IMR-90 (cell line): Measurements from ENCODE around the gene SLC6A13. TPM values are rescaled to one million over a fixed set of nuclear protein-coding genes. Genes with fewer than 3 reads are reported as not detected.
"Not testable (repeated sequence)": the region's sequence is repeated elsewhere in the genome, so short reads cannot be mapped to it uniquely, and the experiment has no call there.

ENCODE experiments used
- ATAC-seq: fragments of 200-7000 bp; cut with Tn5 transposase; 2 replicates; pipeline ENCODE4 v1.9.1; 2020; ENCODE audit warnings: low read depth, mild to moderate bottlenecking, moderate library complexity
- BruUV-seq: library from RNA; stranded (reverse); fragments of 400-500 nt; replicated peaks from 2 replicates; lab custom pipeline; 2021; lab: Mats Ljungman, UMichigan
- CTCF ChIA-PET: fragments of 300-600 bp; formaldehyde crosslinking; extraction: SDS; loops from one replicate; lab custom pipeline; 2021; ENCODE audit warnings: antibody characterized with exemption; lab: Yijun Ruan, JAX
- POLR2A ChIA-PET: fragments of 300-600 bp; sonication (Branson Sonifier 250); formaldehyde crosslinking; loops from one replicate; lab custom pipeline; 2022; ENCODE audit warnings: antibody characterized with exemption; ENCODE audit not compliant: unreplicated experiment; lab: Charles Lee
- DNase-seq: peaks from one replicate; pipeline ENCODE4 v3.0.0; 2013
- H2AFZ ChIP-seq: replicated peaks from 2 replicates; pipeline ENCODE3; 2013; ENCODE audit warnings: low read length, mild to moderate bottlenecking; ENCODE audit not compliant: poor library complexity
- H2AK5ac ChIP-seq: 2 replicates; pipeline ENCODE4 v1.6.1; 2013; ENCODE audit warnings: low read depth, low read length, inconsistent platforms
- H2AK9ac ChIP-seq: replicated peaks from 2 replicates; pipeline ENCODE3; 2013; ENCODE audit warnings: mild to moderate bottlenecking, low read depth, low read length, moderate library complexity; ENCODE audit not compliant: poor library complexity
- H2BK120ac ChIP-seq: 2 replicates; pipeline ENCODE4 v1.6.1; 2013; ENCODE audit warnings: low read depth, low read length, inconsistent platforms
- H2BK15ac ChIP-seq: 3 replicates; pipeline ENCODE4 v1.6.1; 2013; ENCODE audit warnings: low read depth, low read length, inconsistent platforms
- H2BK20ac ChIP-seq: 2 replicates; pipeline ENCODE4 v1.6.1; 2013; ENCODE audit warnings: low read depth, mild to moderate bottlenecking, inconsistent platforms, low read length, moderate library complexity
- H2BK5ac ChIP-seq: 2 replicates; pipeline ENCODE4 v1.6.1; 2013; ENCODE audit warnings: mild to moderate bottlenecking, low read depth, low read length, inconsistent platforms; ENCODE audit not compliant: poor library complexity, severe bottlenecking
- H3K14ac ChIP-seq: replicated peaks from 2 replicates; pipeline ENCODE4 v1.6.1; 2013; ENCODE audit warnings: low read depth, low read length, inconsistent platforms
- H3K18ac ChIP-seq: 2 replicates; pipeline ENCODE4 v1.6.1; 2013; ENCODE audit warnings: low read depth, low read length, control low read depth
- H3K23ac ChIP-seq: 2 replicates; pipeline ENCODE4 v1.6.1; 2013; ENCODE audit warnings: low read depth, low read length, inconsistent platforms
- H3K27ac ChIP-seq: 2 replicates; pipeline ENCODE4 v1.5.1; 2013; ENCODE audit warnings: mild to moderate bottlenecking, control low read depth, low read length; ENCODE audit not compliant: insufficient read depth
- H3K27me3 ChIP-seq: 2 replicates; pipeline ENCODE4 v1.6.1; 2013; ENCODE audit warnings: low read length; ENCODE audit not compliant: control insufficient read depth, insufficient read depth
- H3K36me3 ChIP-seq: 2 replicates; pipeline ENCODE4 v1.6.1; 2013; ENCODE audit warnings: low read length, mixed read lengths; ENCODE audit not compliant: control insufficient read depth, insufficient read depth
- H3K4ac ChIP-seq: 2 replicates; pipeline ENCODE4 v1.6.1; 2013; ENCODE audit warnings: low read depth, low read length, inconsistent platforms
- H3K4me1 ChIP-seq: 2 replicates; pipeline ENCODE4 v1.6.1; 2013; ENCODE audit warnings: low read length, mixed read lengths; ENCODE audit not compliant: control insufficient read depth, insufficient read depth
- H3K4me2 ChIP-seq: 2 replicates; pipeline ENCODE4 v1.6.1; 2013; ENCODE audit warnings: low read depth, mild to moderate bottlenecking, control low read depth, low read length, moderate library complexity
- H3K4me3 ChIP-seq: 2 replicates; pipeline ENCODE4 v1.5.1; 2013; ENCODE audit warnings: low read depth, mild to moderate bottlenecking, control low read depth, low read length, moderate library complexity; ENCODE audit not compliant: insufficient read depth
- H3K56ac ChIP-seq: 2 replicates; pipeline ENCODE4 v1.6.1; 2013; ENCODE audit warnings: low read length, inconsistent platforms; ENCODE audit not compliant: insufficient read depth; ENCODE audit errors: extremely low read depth
- H3K79me1 ChIP-seq, 2 experiments: 2 replicates each; pipeline ENCODE4 v1.6.1; 2013; ENCODE audit warnings: low read length in 2 of 2, inconsistent platforms in 1 of 2, low read depth in 1 of 2
- H3K9ac ChIP-seq: 2 replicates; pipeline ENCODE4 v1.6.1; 2013; ENCODE audit warnings: low read depth, low read length, control low read depth
- H3K9me1 ChIP-seq: 2 replicates; pipeline ENCODE4 v1.6.1; 2013; ENCODE audit warnings: low read length, inconsistent platforms; ENCODE audit not compliant: insufficient read depth
- H3K9me3 ChIP-seq: 2 replicates; pipeline ENCODE4 v1.6.1; 2013; ENCODE audit warnings: low read length; ENCODE audit not compliant: control insufficient read depth, insufficient read depth
- H4K20me1 ChIP-seq: 2 replicates; pipeline ENCODE4 v1.6.1; 2013; ENCODE audit warnings: low read length, inconsistent platforms; ENCODE audit not compliant: insufficient read depth
- H4K5ac ChIP-seq: 2 replicates; pipeline ENCODE4 v1.6.1; 2013; ENCODE audit warnings: mild to moderate bottlenecking, low read depth, low read length, control low read depth
- H4K8ac ChIP-seq, 2 experiments: 2 replicates each; pipeline ENCODE4 v1.6.1; 2013; ENCODE audit warnings: low read depth in 2 of 2, low read length in 2 of 2, control low read depth in 1 of 2, inconsistent platforms in 1 of 2
- H4K91ac ChIP-seq: 2 replicates; pipeline ENCODE4 v1.6.1; 2013; ENCODE audit warnings: low read depth, low read length, inconsistent platforms; ENCODE audit not compliant: insufficient read depth
- WGBS, 2 experiments: methylation state at CpG; one replicate each; pipeline versions ENCODE4 v1.1.5 to v1.1.7; 2013; ENCODE audit warnings: missing lambda C conversion rate in 2 of 2; ENCODE audit not compliant: insufficient read length in 1 of 2; ENCODE audit errors: extremely low coverage in 2 of 2; 5-methylcytosine and 5-hydroxymethylcytosine counted together
- dilution Hi-C: fragments of 300-500 bp; cut with HindIII; formaldehyde crosslinking; loops from one replicate; pipeline ENCODE4 v1.14.3; 2018; ENCODE audit warnings: low sequenced_read_pairs; ENCODE audit not compliant: unreplicated experiment
- in situ Hi-C: fragments of 300-500 bp; cut with MboI; formaldehyde crosslinking; loops from 3 replicates; pipeline ENCODE4 v1.14.3; 2019; ENCODE audit warnings: low sequenced_read_pairs, inconsistent platforms, mixed read lengths
- intact Hi-C: fragments of 100-400 bp; cut with micrococcal nuclease; formaldehyde crosslinking; loops from 2 replicates; pipeline ENCODE4 v1.10.0; 2022
- polyA plus RNA-seq, 3 experiments: library from polyadenylated mRNA; depleted of rRNA; stranded (reverse); fragments of >200 nt; gene quantifications; 2 replicates each; pipeline ENCODE4 v1.2.3, GENCODE V29; 2012; ENCODE audit warnings: low replicate concordance in 1 of 3
- total RNA-seq: library from RNA; depleted of rRNA; stranded (reverse); fragments of >200 nt; gene quantifications from 2 replicates; pipeline ENCODE4 v1.2.3, GENCODE V29; 2012

Gene SLC6A13
- total and polyA plus RNA-seq, 2 of the 4 experiments (the other 2 are of a cell fraction): under 0.01 to 0.10 TPM

GRCh38 chr12:300166-300565, 37.5 kb upstream of the SLC6A13 start:
- WGBS, 2 experiments: no CpG with 5 or more reads among the region's 1 CpG
- H3K14ac ChIP-seq, H2AK9ac ChIP-seq, ATAC-seq, H4K20me1 ChIP-seq, in situ Hi-C loops, H3K9ac ChIP-seq, intact Hi-C loops, H3K4ac ChIP-seq, H2BK120ac ChIP-seq, H3K9me1 ChIP-seq, H3K23ac ChIP-seq, H2BK20ac ChIP-seq, POLR2A ChIA-PET, H4K91ac ChIP-seq, H3K4me3 ChIP-seq, H3K18ac ChIP-seq, BruUV-seq, H3K56ac ChIP-seq, H3K4me2 ChIP-seq, H3K9me3 ChIP-seq, H3K27me3 ChIP-seq, H3K27ac ChIP-seq, H3K4me1 ChIP-seq, H4K5ac ChIP-seq, H2AFZ ChIP-seq, DNase-seq, H2BK15ac ChIP-seq, H2AK5ac ChIP-seq, CTCF ChIA-PET, H4K8ac ChIP-seq, H2BK5ac ChIP-seq, dilution Hi-C loops: not testable (repeated sequence)
- peaks cover 11 to 19% of the 10 kb centered on the region in 2 experiments; a peak in 3 of 4 replicates for H3K79me1 ChIP-seq
- H3K36me3 ChIP-seq: peaks cover 15% of the 10 kb centered on the region

GRCh38 chr12:299511-299910, 36.9 kb upstream of the SLC6A13 start:
- H3K4me3 ChIP-seq, BruUV-seq, H4K5ac ChIP-seq, H3K23ac ChIP-seq, H3K27me3 ChIP-seq, H2AK9ac ChIP-seq, CTCF ChIA-PET, H3K4ac ChIP-seq, H2BK5ac ChIP-seq, H2BK20ac ChIP-seq, H2BK15ac ChIP-seq, H3K56ac ChIP-seq, H3K9me3 ChIP-seq, DNase-seq, H3K4me1 ChIP-seq, H3K4me2 ChIP-seq, H3K9me1 ChIP-seq, H2AK5ac ChIP-seq, intact Hi-C loops, H4K91ac ChIP-seq, H3K9ac ChIP-seq, H3K14ac ChIP-seq, ATAC-seq, H3K18ac ChIP-seq, H4K20me1 ChIP-seq, dilution Hi-C loops, POLR2A ChIA-PET, H4K8ac ChIP-seq, in situ Hi-C loops, H2AFZ ChIP-seq, H3K27ac ChIP-seq, H2BK120ac ChIP-seq: not testable (repeated sequence)
- WGBS, 2 experiments: no CpG with 5 or more reads among the region's 5 CpGs
- peaks cover 12 to 14% of the 10 kb centered on the region in 2 experiments; a peak in 3 of 4 replicates for H3K79me1 ChIP-seq
- H3K36me3 ChIP-seq: peaks cover 18% of the 10 kb centered on the region
